ENCODE data around the gene SLIT1. TPM values are rescaled to one million over a fixed set of nuclear protein-coding genes. Genes with fewer than 3 reads are reported as not detected.

Gene SLIT1
- polyA plus RNA-seq, 1 donor from 2014 or later, result 9.5 TPM

- H3K4me3 ChIP-seq (ENCODE audit: low read length), result no peak overlapping the region
- no peak overlapping the region for H3K4me2 ChIP-seq (ENCODE audit: low read length)
- H3K9me3 ChIP-seq (ENCODE audit: low read length), result no peaks in the 10 kb centered on the region
- peaks cover 54% of the 10 kb centered on the region for H3K27me3 ChIP-seq (ENCODE audit: insufficient read depth, low read depth, low read length)
- no peaks in the 10 kb centered on the region for H3F3A ChIP-seq (ENCODE audit: insufficient read depth, low read length, poor library complexity, severe bottlenecking)
- H3K9me2 ChIP-seq (ENCODE audit: insufficient read depth, low read length), result no peaks in the 10 kb centered on the region
- H4K20me1 ChIP-seq (ENCODE audit: insufficient read depth), result no peaks in the 10 kb centered on the region
- H3K79me2 ChIP-seq (replicated peaks; ENCODE audit: insufficient read depth, low read length), result no peaks in the 10 kb centered on the region
- no peaks in the 10 kb centered on the region for H3K36me3 ChIP-seq (ENCODE audit: insufficient read depth, low read length)
- no peak overlapping the region for H3K27ac ChIP-seq (ENCODE audit: low read length)
- TF ChIP-seq RAD21 (conservative IDR thresholded peaks at IDR 0.05), result no peak
- TF ChIP-seq, protein P1, sequence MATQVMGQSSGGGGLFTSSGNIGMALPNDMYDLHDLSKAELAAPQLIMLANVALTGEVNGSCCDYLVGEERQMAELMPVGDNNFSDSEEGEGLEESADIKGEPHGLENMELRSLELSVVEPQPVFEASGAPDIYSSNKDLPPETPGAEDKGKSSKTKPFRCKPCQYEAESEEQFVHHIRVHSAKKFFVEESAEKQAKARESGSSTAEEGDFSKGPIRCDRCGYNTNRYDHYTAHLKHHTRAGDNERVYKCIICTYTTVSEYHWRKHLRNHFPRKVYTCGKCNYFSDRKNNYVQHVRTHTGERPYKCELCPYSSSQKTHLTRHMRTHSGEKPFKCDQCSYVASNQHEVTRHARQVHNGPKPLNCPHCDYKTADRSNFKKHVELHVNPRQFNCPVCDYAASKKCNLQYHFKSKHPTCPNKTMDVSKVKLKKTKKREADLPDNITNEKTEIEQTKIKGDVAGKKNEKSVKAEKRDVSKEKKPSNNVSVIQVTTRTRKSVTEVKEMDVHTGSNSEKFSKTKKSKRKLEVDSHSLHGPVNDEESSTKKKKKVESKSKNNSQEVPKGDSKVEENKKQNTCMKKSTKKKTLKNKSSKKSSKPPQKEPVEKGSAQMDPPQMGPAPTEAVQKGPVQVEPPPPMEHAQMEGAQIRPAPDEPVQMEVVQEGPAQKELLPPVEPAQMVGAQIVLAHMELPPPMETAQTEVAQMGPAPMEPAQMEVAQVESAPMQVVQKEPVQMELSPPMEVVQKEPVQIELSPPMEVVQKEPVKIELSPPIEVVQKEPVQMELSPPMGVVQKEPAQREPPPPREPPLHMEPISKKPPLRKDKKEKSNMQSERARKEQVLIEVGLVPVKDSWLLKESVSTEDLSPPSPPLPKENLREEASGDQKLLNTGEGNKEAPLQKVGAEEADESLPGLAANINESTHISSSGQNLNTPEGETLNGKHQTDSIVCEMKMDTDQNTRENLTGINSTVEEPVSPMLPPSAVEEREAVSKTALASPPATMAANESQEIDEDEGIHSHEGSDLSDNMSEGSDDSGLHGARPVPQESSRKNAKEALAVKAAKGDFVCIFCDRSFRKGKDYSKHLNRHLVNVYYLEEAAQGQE (IDR thresholded peaks at IDR 0.05; ENCODE audit: borderline replicate concordance), result no peak
- no peak for TF ChIP-seq MXI1 (conservative IDR thresholded peaks at IDR 0.05; ENCODE audit: poor library complexity, severe bottlenecking)
- TF ChIP-seq, protein P2, sequence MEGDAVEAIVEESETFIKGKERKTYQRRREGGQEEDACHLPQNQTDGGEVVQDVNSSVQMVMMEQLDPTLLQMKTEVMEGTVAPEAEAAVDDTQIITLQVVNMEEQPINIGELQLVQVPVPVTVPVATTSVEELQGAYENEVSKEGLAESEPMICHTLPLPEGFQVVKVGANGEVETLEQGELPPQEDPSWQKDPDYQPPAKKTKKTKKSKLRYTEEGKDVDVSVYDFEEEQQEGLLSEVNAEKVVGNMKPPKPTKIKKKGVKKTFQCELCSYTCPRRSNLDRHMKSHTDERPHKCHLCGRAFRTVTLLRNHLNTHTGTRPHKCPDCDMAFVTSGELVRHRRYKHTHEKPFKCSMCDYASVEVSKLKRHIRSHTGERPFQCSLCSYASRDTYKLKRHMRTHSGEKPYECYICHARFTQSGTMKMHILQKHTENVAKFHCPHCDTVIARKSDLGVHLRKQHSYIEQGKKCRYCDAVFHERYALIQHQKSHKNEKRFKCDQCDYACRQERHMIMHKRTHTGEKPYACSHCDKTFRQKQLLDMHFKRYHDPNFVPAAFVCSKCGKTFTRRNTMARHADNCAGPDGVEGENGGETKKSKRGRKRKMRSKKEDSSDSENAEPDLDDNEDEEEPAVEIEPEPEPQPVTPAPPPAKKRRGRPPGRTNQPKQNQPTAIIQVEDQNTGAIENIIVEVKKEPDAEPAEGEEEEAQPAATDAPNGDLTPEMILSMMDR (IDR thresholded peaks at IDR 0.05; ENCODE audit: poor library complexity, severe bottlenecking), result no peak
- no peak overlapping the region for H2AFZ ChIP-seq (ENCODE audit: low read depth, low read length)
- H3K9ac ChIP-seq (ENCODE audit: low read length), result no peak overlapping the region
These were observed 4.8 kb downstream of the SLIT1 start for GRCh38 chr10:97180986-97181385.

GRCh38 chr10:97180363-97180755 lies 5.4 kb downstream of the SLIT1 start:
- Histone ChIP-seq H4K20me1 (ENCODE audit: insufficient read depth) (no peaks in the 10 kb centered on the region), H3K27ac (ENCODE audit: low read length) (no peak overlapping the region), H3K4me3 (ENCODE audit: low read length) (peak overlapping the region; percentile 40), H3F3A (ENCODE audit: insufficient read depth, low read length, poor library complexity, severe bottlenecking) (no peaks in the 10 kb centered on the region), H3K27me3 (ENCODE audit: insufficient read depth, low read depth, low read length) (peaks cover 53% of the 10 kb centered on the region), H3K9ac (ENCODE audit: low read length) (no peak overlapping the region), H3K9me3 (ENCODE audit: low read length) (no peaks in the 10 kb centered on the region), H3K36me3 (ENCODE audit: insufficient read depth, low read length) (no peaks in the 10 kb centered on the region), H3K9me2 (ENCODE audit: insufficient read depth, low read length) (no peaks in the 10 kb centered on the region), H2AFZ (ENCODE audit: low read depth, low read length) (no peak overlapping the region), H3K79me2 (replicated peaks; ENCODE audit: insufficient read depth, low read length) (no peaks in the 10 kb centered on the region), H3K4me2 (ENCODE audit: low read length) (no peak overlapping the region)
- TF ChIP-seq POLR2AphosphoS5 (IDR thresholded peaks at IDR 0.05) (no peak), EZH2 (IDR thresholded peaks at IDR 0.05; ENCODE audit: borderline replicate concordance, insufficient read depth, low read length, poor library complexity, severe bottlenecking) (no peak), RAD21 (conservative IDR thresholded peaks at IDR 0.05) (no peak), MXI1 (conservative IDR thresholded peaks at IDR 0.05; ENCODE audit: poor library complexity, severe bottlenecking) (no peak), EP300 (conservative IDR thresholded peaks at IDR 0.05; ENCODE audit: poor library complexity, severe bottlenecking) (no peak), SMC3 (conservative IDR thresholded peaks at IDR 0.05; ENCODE audit: poor library complexity) (no peak), TAF1 (IDR thresholded peaks at IDR 0.05; ENCODE audit: low read depth) (no peak)
- TF ChIP-seq, protein P1 (IDR thresholded peaks at IDR 0.05; ENCODE audit: borderline replicate concordance), result no peak
- TF ChIP-seq, protein P2 (IDR thresholded peaks at IDR 0.05; ENCODE audit: poor library complexity, severe bottlenecking), result no peak

Measured in neural cell (in vitro differentiated cells).